HepG2 (cell line): ENCODE results near the gene BIRC3. TPM values are rescaled to one million over a fixed set of nuclear protein-coding genes. Genes with fewer than 3 reads are reported as not detected.

ENCODE experiments used
- ATAC-seq: fragments of 200-7000 bp; cut with Tn5 transposase; 3 replicates; pipeline ENCODE4 v1.9.1; 2020; ENCODE audit warnings: mild to moderate bottlenecking, moderate library complexity
- BruUV-seq: library from RNA; stranded (reverse); fragments of 400-500 nt; replicated peaks from 2 replicates; lab custom pipeline; 2021; lab: Mats Ljungman, UMichigan
- CTCF ChIA-PET: fragments of 300-600 bp; formaldehyde crosslinking; extraction: SDS; loops from one replicate; lab custom pipeline; 2021; ENCODE audit warnings: low total read pairs, inconsistent platforms, low intra/inter-chr PET ratio; lab: Yijun Ruan, JAX
- POLR2A ChIA-PET: fragments of 350-600 bp; sonication (Branson Sonifier 250); formaldehyde crosslinking; loops from one replicate; lab custom pipeline; 2020; ENCODE audit warnings: antibody characterized with exemption, inconsistent platforms; lab: Yijun Ruan, JAX
- DNase-seq: peaks from one replicate; pipeline ENCODE4 v3.0.0-alpha.2; 2015; ENCODE audit warnings: low spot score
- FAIRE-seq: peaks from 3 replicates; lab custom pipeline; 2011; peaks lifted over from hg19 to GRCh38; lab: Jason Lieb, UNC
- H2AFZ ChIP-seq: one replicate; pipeline ENCODE4 v1.6.1; 2011; ENCODE audit warnings: low read length, inconsistent platforms
- H3K27ac ChIP-seq: fragments of 300-600 bp; 3 replicates; pipeline ENCODE4 v1.8.0; 2011; ENCODE audit warnings: mixed run types, mild to moderate bottlenecking, mixed read lengths, low read length, inconsistent platforms; ENCODE audit not compliant: insufficient read depth; ENCODE audit errors: extremely low read length
- H3K27me3 ChIP-seq, 2 experiments: fragments of 200-600 bp in 1 of 2; 2 replicates in 1 of 2; 3 replicates in 1 of 2; pipeline versions ENCODE4 v1.6.0 to v1.8.0; 2011; ENCODE audit warnings: low read length in 2 of 2, mild to moderate bottlenecking in 2 of 2, moderate library complexity in 2 of 2, inconsistent platforms in 1 of 2; ENCODE audit not compliant: insufficient read depth in 2 of 2, control insufficient read depth in 1 of 2
- H3K36me3 ChIP-seq, 2 experiments: fragments of 200-600 bp in 1 of 2; replicated peaks in 1 of 2; 2 replicates in 1 of 2; 3 replicates in 1 of 2; pipeline versions ENCODE4 v1.5.1 to v1.8.0; 2011; ENCODE audit warnings: low read length in 2 of 2, inconsistent platforms in 1 of 2; ENCODE audit not compliant: insufficient read depth in 2 of 2, control insufficient read depth in 1 of 2
- H3K4me1 ChIP-seq: 2 replicates; pipeline ENCODE4 v1.5.1; 2012; ENCODE audit warnings: low read length, inconsistent platforms; ENCODE audit not compliant: insufficient read depth
- H3K4me2 ChIP-seq: 2 replicates; pipeline ENCODE4 v1.6.0; 2011; ENCODE audit warnings: low read depth, low read length, inconsistent platforms
- H3K4me3 ChIP-seq, 3 experiments: fragments of 200-600 bp in 1 of 3; sonication (generic), shearing (Covaris generic) in 1 of 3; replicated peaks in 1 of 3; 2 replicates each; pipeline ENCODE4 v1.5.1; 2011 to 2016; ENCODE audit warnings: low read length in 3 of 3, inconsistent platforms in 2 of 3, low read depth in 2 of 3, mild to moderate bottlenecking in 2 of 3, control low read depth in 1 of 3, mixed read lengths in 1 of 3; ENCODE audit not compliant: insufficient read depth in 1 of 3
- H3K79me2 ChIP-seq: one replicate; pipeline ENCODE4 v1.6.1; 2011; ENCODE audit warnings: low read length, inconsistent platforms; ENCODE audit not compliant: insufficient read depth
- H3K9ac ChIP-seq: 2 replicates; pipeline ENCODE4 v1.6.0; 2011; ENCODE audit warnings: mild to moderate bottlenecking, low read depth, low read length, inconsistent platforms; ENCODE audit not compliant: insufficient read depth
- H3K9me3 ChIP-seq: 2 replicates; pipeline ENCODE4 v1.5.1; 2012; ENCODE audit warnings: mild to moderate bottlenecking, low read length
- H4K20me1 ChIP-seq: 2 replicates; pipeline ENCODE4 v1.6.0; 2011; ENCODE audit warnings: inconsistent platforms, mild to moderate bottlenecking, low read length, moderate library complexity; ENCODE audit not compliant: insufficient read depth
- PRPF4 ChIP-seq: fragments of 200-400 bp; formaldehyde crosslinking; IDR thresholded peaks from 2 replicates; pipeline ENCODE4 v1.6.1; 2016; ENCODE audit warnings: low read length, low read depth; ENCODE audit not compliant: poor library complexity, severe bottlenecking
- ZBTB38 ChIP-seq: sonication (generic); formaldehyde crosslinking; IDR thresholded peaks from 2 replicates; pipeline ENCODE4 v1.5.1; 2020; ENCODE audit warnings: mild to moderate bottlenecking, missing genetic modification reagents
- ZNF317 ChIP-seq: sonication (generic); formaldehyde crosslinking; IDR thresholded peaks from 2 replicates; pipeline ENCODE4 v1.5.0; 2020; ENCODE audit warnings: mild to moderate bottlenecking, missing genetic modification reagents
- WGBS: methylation state at CpG from one replicate; pipeline ENCODE4 v1.1.6; 2017; ENCODE audit warnings: low lambda C conversion rate; 5-methylcytosine and 5-hydroxymethylcytosine counted together
- in situ Hi-C: cut with HindIII; loops from 2 replicates; pipeline ENCODE4 v1.10.0; 2017; ENCODE audit warnings: low pct_unique_long_range_greater_than_20kb; ENCODE audit not compliant: extremely low pct_ligation_motif_present
- intact Hi-C: fragments of 100-400 bp; cut with micrococcal nuclease; formaldehyde crosslinking; loops from one replicate; pipeline ENCODE4 v1.10.0; 2022; ENCODE audit not compliant: unreplicated experiment
- polyA plus RNA-seq, 8 experiments: library from polyadenylated mRNA; depleted of rRNA in 3 of 8; stranded (reverse) in 7 of 8; unstranded in 1 of 8; fragments of >200 nt; fragmentation: Illumina TruSeq in 4 of 8; extraction: Trizol in 4 of 8; gene quantifications; 2 replicates each; pipeline versions ENCODE4 v1.2.1 to v1.2.3, GENCODE V29; 2011 to 2016; ENCODE audit warnings: low read depth in 4 of 8, missing spikeins in 1 of 8, mixed read lengths in 1 of 8; ENCODE audit not compliant: insufficient read depth in 1 of 8
- total RNA-seq, 5 experiments: library from RNA; depleted of rRNA; stranded (reverse); fragments of >200 nt; fragmentation: Illumina TruSeq; extraction: Trizol; gene quantifications; 2 replicates each; pipeline ENCODE4 v1.2.3, GENCODE V29; 2016; ENCODE audit warnings: low read depth in 1 of 5
- TF ChIP-seq, protein P1 (sequence below): sonication (generic); formaldehyde crosslinking; IDR thresholded peaks from 2 replicates; pipeline ENCODE4 v1.5.1; 2020; ENCODE audit warnings: mild to moderate bottlenecking, moderate library complexity, missing genetic modification reagents
- TF ChIP-seq, protein P2 (sequence below): IDR thresholded peaks from 2 replicates; pipeline ENCODE4 v1.6.1; 2012; ENCODE audit warnings: inconsistent platforms

BIRC3 gene
- total and polyA plus RNA-seq, 2 of the 13 experiments (the other 11 are each of a cell fraction or from before 2014, with no cell fraction given): 0.41 to 4.2 TPM

DNA sequence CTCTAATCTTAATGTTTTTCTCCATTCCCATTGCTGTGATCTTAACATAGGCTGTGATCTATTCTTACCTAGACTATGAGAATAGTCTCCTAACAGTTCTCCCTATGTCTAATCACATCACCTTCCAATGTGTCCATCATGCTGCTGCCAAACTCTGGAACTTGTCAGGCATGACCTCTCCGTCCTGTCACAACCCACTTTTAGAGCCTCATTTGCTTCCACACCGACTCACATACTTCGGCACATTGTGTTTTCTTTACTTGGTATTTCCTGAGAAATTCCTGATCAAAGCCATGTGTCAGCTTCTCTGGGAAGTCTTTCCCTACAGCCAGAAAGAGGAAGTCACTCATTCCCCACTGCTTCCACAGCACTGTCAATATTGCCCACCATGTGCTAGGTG is 40.5 kb upstream of the BIRC3 start:
- H4K20me1 ChIP-seq: no peaks in the 10 kb centered on the region
- intact Hi-C loops: no loop called here
- H3K27me3 ChIP-seq: no peaks in the 10 kb centered on the region
- H2AFZ ChIP-seq: no peak overlapping the region
- no peaks in the 10 kb centered on the region for H3K79me2 ChIP-seq
- H3K36me3 ChIP-seq: no peaks in the 10 kb centered on the region
- H3K27ac ChIP-seq: peak overlapping the region; percentile 48
- H3K4me3 ChIP-seq: no peak overlapping the region
- POLR2A ChIA-PET: no interaction called here
- CTCF ChIA-PET: no interaction called here
- DNase-seq: no peak
- peaks cover 98% of the 10 kb centered on the region for H3K4me1 ChIP-seq
- TF ChIP-seq PRPF4 (peak; percentile 85), ZNF317 (CRISPR knock-in tag) (no peak), ZBTB38 (CRISPR knock-in tag) (peak; percentile 97)
- TF ChIP-seq, protein P1, sequence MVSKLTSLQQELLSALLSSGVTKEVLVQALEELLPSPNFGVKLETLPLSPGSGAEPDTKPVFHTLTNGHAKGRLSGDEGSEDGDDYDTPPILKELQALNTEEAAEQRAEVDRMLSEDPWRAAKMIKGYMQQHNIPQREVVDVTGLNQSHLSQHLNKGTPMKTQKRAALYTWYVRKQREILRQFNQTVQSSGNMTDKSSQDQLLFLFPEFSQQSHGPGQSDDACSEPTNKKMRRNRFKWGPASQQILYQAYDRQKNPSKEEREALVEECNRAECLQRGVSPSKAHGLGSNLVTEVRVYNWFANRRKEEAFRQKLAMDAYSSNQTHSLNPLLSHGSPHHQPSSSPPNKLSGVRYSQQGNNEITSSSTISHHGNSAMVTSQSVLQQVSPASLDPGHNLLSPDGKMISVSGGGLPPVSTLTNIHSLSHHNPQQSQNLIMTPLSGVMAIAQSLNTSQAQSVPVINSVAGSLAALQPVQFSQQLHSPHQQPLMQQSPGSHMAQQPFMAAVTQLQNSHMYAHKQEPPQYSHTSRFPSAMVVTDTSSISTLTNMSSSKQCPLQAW (CRISPR knock-in tag): 0 out of 2 replicates have a peak, but pooled peaks have one; percentile 27
- TF ChIP-seq, protein P2, sequence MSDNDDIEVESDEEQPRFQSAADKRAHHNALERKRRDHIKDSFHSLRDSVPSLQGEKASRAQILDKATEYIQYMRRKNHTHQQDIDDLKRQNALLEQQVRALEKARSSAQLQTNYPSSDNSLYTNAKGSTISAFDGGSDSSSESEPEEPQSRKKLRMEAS: 0 out of 2 replicates have a peak, but pooled peaks have one; percentile 14
- TF ChIP-seq, all 625 proteins: peak for 4
- in situ Hi-C loops: no loop called here
- 88% methylated on average over 3 of the region's 3 CpGs for WGBS
- FAIRE-seq (no peak), ATAC-seq (no peak)
- Histone ChIP-seq H3K9ac (no peak overlapping the region), H3K4me2 (no peak overlapping the region), H3K9me3 (peaks cover 7% of the 10 kb centered on the region; the same call in 1 of the 2 replicates)
- no TSS peak for BruUV-seq
